Measurements from ENCODE around the gene ANO5.

DNA sequence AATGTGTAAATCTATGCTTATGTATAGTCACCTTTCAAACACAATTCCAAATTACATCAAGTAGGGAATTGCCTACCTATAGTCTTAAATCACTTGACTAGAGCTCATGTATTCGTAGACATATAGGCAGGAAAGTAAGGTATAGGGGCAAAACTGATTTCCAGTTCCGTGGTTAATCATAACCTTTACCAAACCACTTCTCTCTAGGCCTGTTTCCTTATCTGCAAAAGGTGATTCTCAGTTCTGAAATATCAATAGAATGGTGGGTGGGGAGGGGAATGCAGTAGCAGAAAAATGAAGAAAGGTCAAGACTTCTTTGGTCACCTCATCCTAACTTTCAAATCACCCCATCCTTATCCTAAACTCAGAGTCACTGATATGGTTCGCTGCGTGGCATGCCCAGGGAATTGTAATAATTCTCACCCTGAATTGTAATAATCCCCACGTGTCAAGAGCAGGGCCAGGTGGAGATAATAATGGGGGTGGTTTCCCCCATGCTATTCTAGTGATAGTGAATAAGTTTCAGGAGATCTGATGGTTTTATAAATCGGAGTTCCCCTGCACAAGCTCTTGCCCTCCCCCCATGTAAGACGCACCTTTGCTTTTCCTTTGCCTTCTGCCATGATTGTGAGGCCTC lies 1.9 kb upstream of the ANO5 start:
- no peak for TF ChIP-seq EZH2phosphoT487 (IDR thresholded peaks at IDR 0.05; ENCODE audit: borderline replicate concordance, low read depth, low read length)
- TF ChIP-seq, protein P1, sequence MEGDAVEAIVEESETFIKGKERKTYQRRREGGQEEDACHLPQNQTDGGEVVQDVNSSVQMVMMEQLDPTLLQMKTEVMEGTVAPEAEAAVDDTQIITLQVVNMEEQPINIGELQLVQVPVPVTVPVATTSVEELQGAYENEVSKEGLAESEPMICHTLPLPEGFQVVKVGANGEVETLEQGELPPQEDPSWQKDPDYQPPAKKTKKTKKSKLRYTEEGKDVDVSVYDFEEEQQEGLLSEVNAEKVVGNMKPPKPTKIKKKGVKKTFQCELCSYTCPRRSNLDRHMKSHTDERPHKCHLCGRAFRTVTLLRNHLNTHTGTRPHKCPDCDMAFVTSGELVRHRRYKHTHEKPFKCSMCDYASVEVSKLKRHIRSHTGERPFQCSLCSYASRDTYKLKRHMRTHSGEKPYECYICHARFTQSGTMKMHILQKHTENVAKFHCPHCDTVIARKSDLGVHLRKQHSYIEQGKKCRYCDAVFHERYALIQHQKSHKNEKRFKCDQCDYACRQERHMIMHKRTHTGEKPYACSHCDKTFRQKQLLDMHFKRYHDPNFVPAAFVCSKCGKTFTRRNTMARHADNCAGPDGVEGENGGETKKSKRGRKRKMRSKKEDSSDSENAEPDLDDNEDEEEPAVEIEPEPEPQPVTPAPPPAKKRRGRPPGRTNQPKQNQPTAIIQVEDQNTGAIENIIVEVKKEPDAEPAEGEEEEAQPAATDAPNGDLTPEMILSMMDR (conservative IDR thresholded peaks at IDR 0.05; ENCODE audit: low read length): no peak

Data from OCI-LY7 (cell line).